Caco-2 (cell line): ENCODE measurements around the gene EAF1. TPM values are rescaled to one million over a fixed set of nuclear protein-coding genes. Genes with fewer than 3 reads are reported as not detected.
A peak's percentile ranks its signal among the peaks of the same experiment; 100 is the strongest.

Experiments used
- BruUV-seq: library from RNA; stranded (reverse); fragments of 400-500 nt; replicated peaks from 2 replicates; lab custom pipeline; 2021; lab: Mats Ljungman, UMichigan
- CTCF ChIA-PET: fragments of 300-600 bp; sonication (Branson Sonifier 250); formaldehyde crosslinking; loops from one replicate; lab custom pipeline; 2022; ENCODE audit warnings: antibody characterized with exemption; lab: Charles Lee
- POLR2A ChIA-PET: fragments of 300-600 bp; sonication (Branson Sonifier 250); formaldehyde crosslinking; loops from one replicate; lab custom pipeline; 2022; ENCODE audit warnings: antibody characterized with exemption; lab: Charles Lee
- DNase-seq, 2 experiments: peaks; one replicate each; pipeline versions ENCODE4 v3.0.0 to v3.0.0-alpha.2; 2020 to 2022
- H3K27me3 ChIP-seq: replicated peaks from 2 replicates; pipeline ENCODE4 v1.6.0; 2011; ENCODE audit warnings: low read length; ENCODE audit not compliant: control insufficient read depth, insufficient read depth
- H3K36me3 ChIP-seq: 2 replicates; pipeline ENCODE4 v1.5.1; 2011; ENCODE audit warnings: low read length; ENCODE audit not compliant: control insufficient read depth, insufficient read depth
- H3K4me1 ChIP-seq: fragments of 250-450 bp; sonication (Bioruptor Pico); 2 replicates; pipeline ENCODE4 v1.5.1; 2020; ENCODE audit warnings: mild to moderate bottlenecking
- H3K4me3 ChIP-seq: 2 replicates; pipeline ENCODE4 v1.5.1; 2011; ENCODE audit warnings: low read depth, mild to moderate bottlenecking, control low read depth, low read length
- H3K9me3 ChIP-seq: fragments of 250-450 bp; sonication (Bioruptor Pico); 2 replicates; pipeline ENCODE4 v1.5.1; 2020; ENCODE audit warnings: mild to moderate bottlenecking, moderate library complexity
- H3K27ac Mint-ChIP-seq: one replicate; pipeline ENCODE4 v1.8.0; 2022; ENCODE audit warnings: mixed read lengths; ENCODE audit not compliant: unreplicated experiment
- H3K27me3 Mint-ChIP-seq: one replicate; pipeline ENCODE4 v1.8.0; 2022; ENCODE audit warnings: mixed read lengths; ENCODE audit not compliant: insufficient read depth, unreplicated experiment
- H3K36me3 Mint-ChIP-seq: one replicate; pipeline ENCODE4 v1.8.0; 2022; ENCODE audit warnings: mild to moderate bottlenecking, mixed read lengths; ENCODE audit not compliant: insufficient read depth, unreplicated experiment
- H3K4me1 Mint-ChIP-seq: one replicate; pipeline ENCODE4 v1.8.0; 2022; ENCODE audit warnings: low read depth, mixed read lengths; ENCODE audit not compliant: unreplicated experiment
- H3K4me3 Mint-ChIP-seq: one replicate; pipeline ENCODE4 v1.8.0; 2022; ENCODE audit warnings: mild to moderate bottlenecking, moderate library complexity, mixed read lengths; ENCODE audit not compliant: unreplicated experiment
- H3K9me3 Mint-ChIP-seq: one replicate; pipeline ENCODE4 v1.8.0; 2022; ENCODE audit warnings: mixed read lengths; ENCODE audit not compliant: unreplicated experiment
- CTCF ChIP-seq, 2 experiments: fragments of 200-600 bp in 1 of 2; IDR thresholded peaks; 1 replicate in 1 of 2; 2 replicates in 1 of 2; pipeline versions ENCODE4 v1.5.1 to v1.8.0; 2011 to 2022; ENCODE audit warnings: antibody characterized with exemption in 1 of 2, control low read depth in 1 of 2, inconsistent platforms in 1 of 2, low read depth in 1 of 2, low read length in 1 of 2, mild to moderate bottlenecking in 1 of 2, moderate library complexity in 1 of 2; ENCODE audit not compliant: insufficient read depth in 1 of 2, severe bottlenecking in 1 of 2, unreplicated experiment in 1 of 2
- intact Hi-C: fragments of 100-400 bp; cut with micrococcal nuclease; formaldehyde crosslinking; loops from one replicate; pipeline ENCODE4 v1.10.0; 2022; ENCODE audit not compliant: unreplicated experiment
- total RNA-seq: library from RNA; stranded (reverse); gene quantifications from 2 replicates; pipeline ENCODE4 v1.2.3, GENCODE V29; 2022

The EAF1 gene
- total RNA-seq, 1 experiment from 2014 or later: 33.5 TPM

- no peaks in the 10 kb centered on the region for H3K9me3 Mint-ChIP-seq
- H3K4me3 Mint-ChIP-seq: no peak overlapping the region
- H3K4me1 Mint-ChIP-seq: no peaks in the 10 kb centered on the region
- H3K9me3 ChIP-seq: no peaks in the 10 kb centered on the region
- no peaks in the 10 kb centered on the region for H3K36me3 ChIP-seq
- H3K27me3 ChIP-seq: no peaks in the 10 kb centered on the region
- CTCF ChIA-PET: no interaction called here
- H3K27ac Mint-ChIP-seq: no peak overlapping the region
- no TSS peak for BruUV-seq
- POLR2A ChIA-PET: no interaction called here
- no peaks in the 10 kb centered on the region for H3K36me3 Mint-ChIP-seq
- TF ChIP-seq CTCF (IDR thresholded peaks at IDR 0.05; ENCODE audit: insufficient read depth in 1 of 2, low read depth in 1 of 2, low read length in 1 of 2, severe bottlenecking in 1 of 2, unreplicated experiment in 1 of 2): no peak
- intact Hi-C loops: loop anchor here (10.0 kb wide), 1 partner anchor 299 kb away; no protein-coding TSS in a partner anchor
- H3K4me1 ChIP-seq: no peaks in the 10 kb centered on the region
- no peak for DNase-seq
- H3K4me3 ChIP-seq: no peak overlapping the region
- no peaks in the 10 kb centered on the region for H3K27me3 Mint-ChIP-seq
Measured at GRCh38 chr3:15403965-15404364, 23.4 kb upstream of the EAF1 start.

GRCh38 chr3:15404767-15405166 is 22.6 kb upstream of the EAF1 start:
- Histone ChIP-seq H3K4me3 (no peak overlapping the region), H3K27me3 (no peaks in the 10 kb centered on the region), H3K9me3 (no peaks in the 10 kb centered on the region), H3K36me3 (no peaks in the 10 kb centered on the region), H3K4me1 (no peaks in the 10 kb centered on the region)
- H3K27me3 Mint-ChIP-seq: no peaks in the 10 kb centered on the region
- intact Hi-C loops: loop anchor here (1.0 to 10.0 kb wide), 4 partner anchors 136 to 300 kb away; no protein-coding TSS in a partner anchor
- no TSS peak for BruUV-seq
- ChIA-PET CTCF (interaction anchor here (0.6 to 1.3 kb wide), 6 partner anchors 73 to 296 kb away, joined by 3 to 24 read pairs (median 4); partner anchors contain the start of genes CAPN7 and SH3BP5), POLR2A (no interaction called here)
- no peaks in the 10 kb centered on the region for H3K36me3 Mint-ChIP-seq
- H3K27ac Mint-ChIP-seq: no peak overlapping the region
- no peaks in the 10 kb centered on the region for H3K4me1 Mint-ChIP-seq
- TF ChIP-seq CTCF (IDR thresholded peaks at IDR 0.05; ENCODE audit: insufficient read depth in 1 of 2, low read depth in 1 of 2, low read length in 1 of 2, severe bottlenecking in 1 of 2, unreplicated experiment in 1 of 2): no peak
- H3K9me3 Mint-ChIP-seq: no peaks in the 10 kb centered on the region
- no peak for DNase-seq
- H3K4me3 Mint-ChIP-seq: no peak overlapping the region

- Mint-ChIP-seq H3K27ac (no peak overlapping the region), H3K36me3 (no peaks in the 10 kb centered on the region), H3K27me3 (no peaks in the 10 kb centered on the region), H3K9me3 (no peaks in the 10 kb centered on the region), H3K4me3 (no peak overlapping the region), H3K4me1 (no peaks in the 10 kb centered on the region)
- Histone ChIP-seq H3K9me3 (no peaks in the 10 kb centered on the region), H3K27me3 (no peaks in the 10 kb centered on the region), H3K4me1 (no peaks in the 10 kb centered on the region), H3K4me3 (no peak overlapping the region), H3K36me3 (no peaks in the 10 kb centered on the region)
- intact Hi-C loops: loop anchor here (1.0 to 10.0 kb wide), 4 partner anchors 137 to 301 kb away; no protein-coding TSS in a partner anchor
- peak in 1 of 2 experiments; percentile 39 for DNase-seq
- BruUV-seq: no TSS peak
- CTCF ChIA-PET: interaction anchor here (0.6 to 1.3 kb wide), 8 partner anchors 21 to 297 kb away, joined by 3 to 24 read pairs (median 4); partner anchors contain the start of genes CAPN7 and SH3BP5
- POLR2A ChIA-PET: no interaction called here
- peak; percentile 42 to 58 for TF ChIP-seq CTCF (IDR thresholded peaks at IDR 0.05; ENCODE audit: insufficient read depth in 1 of 2, low read depth in 1 of 2, low read length in 1 of 2, severe bottlenecking in 1 of 2, unreplicated experiment in 1 of 2)
Measured at GRCh38 chr3:15405448-15406050, 21.8 kb upstream of the EAF1 start.
